ENCODE data around the gene SETD3.
"Not testable (repeated sequence)": the region's sequence is repeated elsewhere in the genome, so short reads cannot be mapped to it uniquely, and the experiment has no call there.

Gene SETD3

DNA sequence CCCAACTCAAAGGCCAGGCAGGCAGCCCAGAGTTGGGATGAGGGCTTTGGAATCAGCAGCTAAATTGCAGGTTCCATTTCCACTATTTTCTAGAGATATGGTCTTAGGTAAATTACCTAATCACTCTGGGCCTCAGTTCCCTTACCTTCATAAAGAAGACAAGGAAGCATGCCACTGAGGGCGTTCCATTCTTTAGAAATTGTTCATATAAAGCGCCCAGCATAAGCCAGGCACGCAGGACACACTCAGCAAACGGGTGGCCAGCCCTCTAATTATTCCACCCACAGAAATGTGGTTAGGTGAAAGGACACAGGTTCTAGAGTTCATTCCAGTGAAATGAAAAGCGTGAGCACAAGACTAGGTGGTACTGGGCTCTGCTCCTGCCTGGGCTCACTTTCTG is 120.8 kb downstream of the SETD3 start:
- DNase-seq (ENCODE audit: low read depth) = no peak

DNA sequence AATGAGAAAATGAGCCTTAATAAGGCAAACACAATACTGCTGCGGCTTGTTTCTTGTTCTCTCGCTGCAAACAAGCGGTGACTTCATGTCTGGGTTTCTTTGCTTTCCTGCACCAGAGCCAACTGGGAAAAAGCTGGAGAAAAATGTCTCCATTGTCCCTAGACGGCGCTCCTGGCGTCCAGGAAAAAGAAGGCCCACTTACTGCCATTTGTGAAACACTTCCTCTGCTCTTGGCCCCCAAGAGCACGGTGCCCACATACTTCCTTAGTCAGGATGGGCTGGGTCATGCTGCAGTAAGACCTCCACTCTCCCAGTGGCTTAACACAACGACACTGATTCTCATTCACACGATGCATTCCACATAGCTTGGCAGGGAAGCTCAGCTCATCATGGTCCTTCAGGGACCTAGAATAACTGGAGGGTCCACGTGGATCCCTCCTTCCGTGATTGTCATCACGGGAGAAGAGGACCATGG is 122.7 kb downstream of the SETD3 start:
- no peak for DNase-seq (ENCODE audit: low read depth)

DNA sequence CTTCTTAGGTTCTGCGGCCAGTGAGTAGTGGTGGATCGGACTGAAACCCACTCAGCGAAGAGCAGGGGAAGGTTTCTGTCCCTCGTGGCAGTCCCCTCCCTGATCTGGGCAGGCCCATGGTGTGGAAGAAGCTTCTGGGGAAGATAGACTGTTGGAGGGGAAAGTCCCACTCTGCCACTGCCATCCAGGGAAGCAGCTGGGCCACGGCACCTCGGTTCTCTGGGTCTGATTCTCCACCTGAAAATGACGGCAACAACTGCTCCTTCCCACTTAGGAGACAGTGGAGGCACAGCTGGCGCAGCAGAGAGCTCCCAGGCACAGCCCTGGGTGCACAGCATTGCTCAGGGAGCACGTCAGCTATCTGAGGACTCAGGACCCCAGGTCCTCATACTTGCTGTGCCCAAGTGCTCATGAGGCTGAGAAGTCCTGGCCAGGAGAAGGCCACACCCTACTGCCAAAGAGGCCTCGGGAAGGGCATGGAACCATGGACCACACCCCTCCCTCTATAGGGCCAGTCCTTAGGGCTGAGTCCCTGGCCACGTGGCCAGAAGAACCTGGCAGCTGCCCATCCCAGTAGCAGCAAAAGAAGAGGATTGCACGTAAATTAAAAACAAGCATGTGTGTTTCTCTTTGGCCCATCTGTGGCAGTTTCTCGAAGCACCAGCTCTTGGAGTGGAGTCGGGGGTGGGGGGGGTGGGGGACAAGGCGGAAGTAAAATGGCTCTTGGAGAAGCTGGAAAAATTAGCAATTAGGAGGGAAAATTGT is 123.3 kb downstream of the SETD3 start:
- no peak for DNase-seq (ENCODE audit: low read depth)

DNA sequence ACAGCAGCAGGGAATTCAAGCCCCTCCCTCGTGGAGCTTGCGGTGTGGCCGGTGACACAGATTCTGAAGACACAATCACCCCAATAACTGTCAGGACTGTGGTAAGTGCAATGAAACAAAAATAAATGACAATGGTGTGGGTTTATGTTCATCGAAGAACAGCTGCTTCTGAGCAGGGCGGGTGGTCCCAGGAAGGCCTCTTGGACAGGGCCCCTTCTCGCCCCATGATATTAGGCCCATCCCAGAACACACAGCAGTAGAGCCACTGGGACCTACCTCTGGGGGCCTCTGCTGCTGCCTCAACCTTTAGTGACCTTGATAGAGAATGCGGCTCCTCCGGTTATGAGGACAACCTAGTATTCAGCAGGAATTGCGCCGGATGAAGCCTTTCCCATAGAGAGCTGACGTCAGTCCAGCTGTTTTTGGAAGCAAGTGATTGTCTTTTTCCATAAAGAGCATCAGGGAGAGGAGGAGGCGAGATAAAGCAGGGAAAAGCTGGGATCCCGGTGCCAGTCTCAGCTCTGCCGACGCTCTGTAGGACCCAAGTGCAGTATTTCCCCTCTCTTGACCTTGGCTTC is 124.5 kb downstream of the SETD3 start:
- DNase-seq (ENCODE audit: low read depth) = no peak

DNA sequence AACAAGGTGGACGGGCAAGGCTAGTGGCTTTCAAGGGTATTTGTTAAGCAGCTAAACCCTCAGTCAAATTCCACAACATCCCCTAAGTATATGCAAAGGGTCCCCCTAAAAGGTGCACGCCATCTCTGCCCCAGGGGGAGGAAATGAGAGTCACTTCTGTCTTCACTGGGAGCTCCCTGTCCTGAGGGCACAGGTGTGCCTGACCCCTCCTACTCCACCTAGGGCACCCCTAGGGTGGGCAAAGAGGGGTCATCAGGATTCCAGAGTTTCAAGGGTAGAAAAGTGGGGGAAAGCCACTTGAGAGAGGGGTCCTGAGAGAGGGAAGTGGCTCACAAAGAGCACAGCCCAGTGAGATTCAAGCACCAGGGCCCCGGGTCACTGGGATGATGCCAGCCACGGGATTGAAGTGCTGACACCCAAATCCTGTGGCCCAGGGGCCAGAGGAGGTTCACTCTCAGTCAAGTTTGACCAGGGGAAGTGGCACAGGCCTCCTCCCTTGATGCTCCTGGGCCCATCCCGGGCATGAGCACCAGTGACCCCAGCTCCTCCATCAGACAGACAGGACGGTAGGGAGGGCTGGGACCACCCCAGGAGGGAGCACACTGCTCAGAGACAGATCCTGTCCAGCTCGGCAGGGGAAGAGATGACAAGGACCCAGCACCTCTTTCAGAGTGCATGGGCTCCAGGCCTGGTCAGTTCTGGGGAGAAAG is 126.3 kb downstream of the SETD3 start:
- no peak for DNase-seq (ENCODE audit: low read depth)

DNA sequence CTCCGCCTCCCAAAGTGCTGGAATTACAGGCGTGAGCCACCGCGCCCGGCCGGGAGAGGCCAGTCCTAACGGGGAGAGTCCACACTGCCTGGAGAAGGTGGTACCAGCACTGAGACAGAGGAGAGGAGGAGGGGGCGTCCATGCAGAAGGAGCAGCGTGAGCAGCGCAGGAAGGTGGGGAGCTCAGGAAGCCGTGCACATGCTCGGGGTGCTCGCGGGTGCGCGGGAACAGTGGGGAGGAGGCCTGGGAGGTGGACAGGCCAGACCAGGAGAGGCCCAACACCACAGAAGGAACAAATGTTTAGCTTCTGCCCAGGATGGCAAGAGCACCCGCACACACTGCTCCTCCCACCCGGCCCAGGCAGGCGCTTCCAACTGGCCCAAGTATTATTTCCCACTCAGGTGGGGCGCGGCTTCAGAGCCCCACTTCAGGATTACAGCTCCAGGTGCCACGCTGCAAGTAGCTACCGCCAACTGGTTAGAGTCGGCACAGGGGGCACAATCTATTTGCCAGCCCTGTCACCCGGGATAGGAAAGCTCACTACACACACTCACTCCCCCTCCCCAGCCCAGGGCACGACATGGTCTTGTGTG is 127.9 kb downstream of the SETD3 start:
- DNase-seq (ENCODE audit: low read depth) = no peak

DNA sequence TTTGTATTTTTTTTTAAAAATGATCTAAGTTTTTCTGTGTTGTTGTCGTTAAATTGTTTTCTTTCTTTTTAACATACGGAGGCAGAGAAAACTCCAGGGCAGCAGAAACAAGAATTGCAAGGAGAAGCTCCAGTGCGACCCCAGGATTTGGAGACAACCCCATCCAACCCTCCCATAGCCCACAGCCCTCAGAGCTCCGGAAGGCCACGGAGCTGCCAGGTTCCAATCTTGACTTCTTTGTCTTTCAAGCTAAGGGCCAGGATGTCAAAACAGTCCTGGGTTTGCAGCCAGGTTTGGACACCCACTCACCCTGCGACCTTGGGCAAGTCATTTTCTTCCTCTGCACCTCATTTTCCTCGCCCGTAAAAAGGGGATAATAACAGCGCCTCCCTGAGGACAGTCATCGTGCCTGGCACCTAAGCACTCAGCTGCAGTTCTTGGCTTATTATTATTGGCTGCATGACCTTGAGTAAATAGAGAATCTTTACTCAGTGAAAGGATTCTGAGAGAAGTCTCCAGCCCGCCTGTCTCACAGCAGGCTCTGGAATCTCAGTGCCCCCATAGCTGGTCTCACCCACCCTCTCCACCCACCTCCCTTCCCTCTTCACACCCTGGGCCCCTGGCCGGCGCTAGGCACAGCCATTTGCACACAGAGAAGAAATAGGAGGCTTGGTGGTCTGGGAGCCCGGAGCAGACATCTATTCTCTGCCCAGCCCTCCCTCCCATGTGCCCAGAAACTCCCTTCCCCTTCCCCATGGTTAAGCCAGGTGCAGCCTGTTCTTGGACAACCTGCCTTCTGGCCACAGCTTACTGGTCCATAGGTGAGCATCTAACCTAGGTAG is 129.3 kb downstream of the SETD3 start:
- DNase-seq (ENCODE audit: low read depth) = no peak

DNA sequence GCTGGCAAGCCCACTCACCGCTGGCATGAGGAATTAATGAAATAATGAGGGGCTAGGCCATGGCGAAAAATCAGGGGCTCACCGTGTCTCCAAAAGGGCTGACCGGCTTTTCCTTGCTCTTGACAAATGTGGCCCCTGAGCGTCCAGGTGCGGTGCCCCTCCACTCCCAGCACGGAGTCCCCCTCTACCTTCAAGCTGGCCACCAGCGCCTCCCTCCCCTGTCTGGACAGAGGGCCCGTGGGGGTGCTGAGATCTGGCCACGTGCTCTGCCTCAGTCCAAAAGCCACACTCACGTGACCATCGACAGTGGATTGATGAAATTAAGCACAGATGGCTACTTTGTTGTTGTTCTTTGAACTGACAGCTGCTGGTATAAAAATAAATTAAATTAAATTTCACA is 129.9 kb downstream of the SETD3 start:
- no peak for DNase-seq (ENCODE audit: low read depth)

DNA sequence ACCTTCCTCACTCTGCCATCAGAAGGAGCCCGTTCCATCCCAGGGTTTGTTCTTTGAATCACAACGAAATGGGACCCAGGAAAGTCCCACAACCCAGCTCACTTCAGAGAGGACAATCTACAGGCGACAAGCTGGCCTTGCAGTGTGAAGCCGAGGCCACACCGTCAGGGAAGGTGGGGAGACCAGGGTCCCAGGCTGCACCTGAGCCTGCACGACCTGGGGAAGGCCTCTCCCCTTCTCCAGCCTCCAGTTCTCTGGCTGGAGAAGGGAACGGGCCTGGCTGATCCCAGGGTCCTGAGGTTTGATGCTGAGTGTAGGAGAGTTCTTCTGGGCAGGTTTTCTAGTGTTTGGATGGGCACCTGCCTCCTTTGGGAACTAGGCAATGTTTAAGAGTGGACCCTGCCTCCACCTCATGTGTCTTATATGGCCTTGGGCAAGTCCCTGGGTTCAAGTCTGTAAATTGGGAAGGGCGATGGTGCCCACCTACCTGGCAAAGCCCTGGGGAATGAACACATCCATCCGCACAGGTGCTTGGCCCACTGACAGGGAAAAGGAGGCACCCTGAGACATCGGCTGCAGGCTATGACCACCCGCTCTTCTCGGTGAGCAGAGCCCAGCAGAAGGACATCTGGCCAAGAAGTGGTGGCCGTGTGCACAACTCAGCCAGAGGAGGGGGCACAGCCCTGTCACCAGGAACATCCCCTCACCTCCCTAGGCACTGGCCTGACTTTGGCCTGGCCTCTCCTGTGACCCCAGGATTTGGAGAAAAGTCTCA is 130.8 kb downstream of the SETD3 start:
- DNase-seq (ENCODE audit: low read depth) = no peak

DNA sequence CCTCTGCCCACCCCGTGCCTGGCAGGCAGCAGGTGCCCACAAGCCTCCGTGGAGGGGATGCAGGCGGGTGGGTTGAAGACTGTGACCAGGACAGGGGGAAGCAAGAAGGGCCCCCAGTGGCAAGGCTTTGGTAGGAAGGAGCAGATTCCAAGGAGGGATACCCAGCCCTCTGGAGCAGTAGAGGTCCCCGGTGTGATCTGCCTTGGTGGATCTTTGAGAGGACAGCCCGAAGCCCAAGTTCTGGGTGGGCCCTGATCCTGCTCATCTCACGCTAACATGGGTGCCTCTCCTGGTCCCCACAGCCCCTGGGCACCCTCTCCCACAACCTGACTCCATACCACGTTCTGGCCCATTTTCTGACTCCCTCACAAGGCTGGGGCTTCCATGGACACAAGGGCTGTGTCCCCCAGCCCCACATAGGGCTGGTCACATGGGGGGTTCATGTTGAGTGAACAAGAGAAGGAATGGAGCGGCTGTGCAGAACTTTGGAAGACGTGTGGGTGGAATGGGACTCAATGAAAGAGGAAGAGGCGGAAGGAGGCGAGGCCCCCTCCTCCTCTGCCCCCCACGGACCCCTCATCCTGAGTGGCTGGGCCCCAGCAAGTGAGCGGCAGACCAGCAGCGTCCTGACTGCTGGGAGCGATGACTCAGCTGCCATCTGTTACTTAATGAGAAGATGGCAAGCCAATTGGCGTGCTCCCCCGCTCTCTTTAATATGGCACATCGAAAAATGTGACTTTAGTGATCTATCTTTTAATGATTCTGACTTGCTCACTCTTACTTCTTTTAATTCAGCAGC is 131.6 kb downstream of the SETD3 start:
- DNase-seq (ENCODE audit: low read depth) = no peak

DNA sequence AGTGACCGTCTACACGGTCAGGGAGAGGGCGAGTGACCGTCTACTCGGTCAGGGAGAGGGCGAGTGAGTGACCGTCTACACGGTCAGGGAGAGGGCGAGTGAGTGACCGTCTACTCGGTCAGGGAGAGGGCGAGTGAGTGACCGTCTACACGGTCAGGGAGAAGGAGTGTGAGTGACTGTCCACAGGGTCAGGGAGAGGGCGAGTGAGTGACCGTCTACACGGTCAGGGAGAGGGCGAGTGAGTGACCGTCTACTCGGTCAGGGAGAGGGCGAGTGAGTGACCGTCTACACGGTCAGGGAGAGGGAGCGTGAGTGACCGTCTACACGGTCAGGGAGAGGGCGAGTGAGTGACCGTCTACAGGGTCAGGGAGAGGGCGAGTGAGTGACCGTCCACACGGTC is 132.4 kb downstream of the SETD3 start:
- not testable (repeated sequence) for DNase-seq (ENCODE audit: low read depth)

All from activated T-cell treated with anti-CD3 and anti-CD28 coated beads for 24 hours (primary cell).